Heart right ventricle (tissue), 16 donors: Measurements from ENCODE around the gene TMEM167B. TPM values are rescaled to one million over a fixed set of nuclear protein-coding genes. Genes with fewer than 3 reads are reported as not detected.

Experiments
- ATAC-seq, 8 donors: fragments of 200-7000 bp; cut with Tn5 transposase; one replicate each; pipeline ENCODE4 v1.9.1; 2020; ENCODE audit warnings: mild to moderate bottlenecking in 8 of 8, moderate library complexity in 8 of 8, moderate number of reproducible peaks in 1 of 8
- DNase-seq, 2 donors: peaks; one replicate each; pipeline ENCODE4 v3.0.0-alpha.2; 2020
- H3K27ac ChIP-seq, 10 donors: fragments of 200-600 bp; sonication (generic) in 2 of 10; one replicate each; pipeline versions ENCODE4 v1.5.0 to v1.8.0; 2020 to 2022; ENCODE audit warnings: mild to moderate bottlenecking in 3 of 10
- H3K27me3 ChIP-seq, 7 donors: fragments of 200-600 bp; one replicate each; pipeline ENCODE4 v1.8.0; 2021 to 2022; ENCODE audit warnings: mild to moderate bottlenecking in 2 of 7
- H3K36me3 ChIP-seq, 9 donors: fragments of 200-600 bp; sonication (generic) in 1 of 9; one replicate each; pipeline versions ENCODE4 v1.5.0 to v1.8.0; 2020 to 2022; ENCODE audit warnings: mild to moderate bottlenecking in 2 of 9
- H3K4me1 ChIP-seq, 9 donors: fragments of 200-600 bp; sonication (generic) in 1 of 9; one replicate each; pipeline versions ENCODE4 v1.5.0 to v1.8.0; 2020 to 2022; ENCODE audit warnings: mild to moderate bottlenecking in 4 of 9
- H3K4me3 ChIP-seq, 10 donors: fragments of 200-600 bp; sonication (generic) in 2 of 10; one replicate each; pipeline versions ENCODE4 v1.5.0 to v1.8.0; 2020 to 2022; ENCODE audit warnings: mild to moderate bottlenecking in 7 of 10, moderate library complexity in 2 of 10
- H3K9me3 ChIP-seq, 11 donors: fragments of 200-600 bp in 10 of 11; sonication (generic) in 2 of 11; one replicate each; pipeline versions ENCODE4 v1.5.0 to v1.8.0; 2013 to 2022; ENCODE audit warnings: mild to moderate bottlenecking in 2 of 11, control low read depth in 1 of 11, moderate library complexity in 1 of 11
- WGBS, 2 donors: extraction: QIAGEN DNeasy Blood & Tissue Kit; methylation state at CpG; one replicate each; pipeline ENCODE4 v1.1.7; 2013; ENCODE audit warnings: inconsistent platforms in 1 of 2; 5-methylcytosine and 5-hydroxymethylcytosine counted together
- intact Hi-C, 10 donors: fragments of 100-400 bp; cut with DNase I; formaldehyde crosslinking; loops; one replicate each; pipeline versions ENCODE4 v1.11.1 to v1.14.2; 2022
- polyA plus RNA-seq, 2 donors: library from polyadenylated mRNA; stranded (reverse); fragments of 200-250 nt; gene quantifications; one replicate each; pipeline ENCODE4 v1.2.3, GENCODE V29; 2013
- total RNA-seq, 10 donors: library from RNA; stranded (reverse); fragmentation: NEBNext Ultra II Directional in 3 of 10; extraction: Animal tissue kit (Norgen Biotek cat#: 25700) in 3 of 10; gene quantifications; one replicate each; pipeline versions ENCODE4 v1.2.1 to v1.2.4, GENCODE V29; 2021 to 2023
- TF ChIP-seq, protein P1 (sequence below), 9 donors: fragments of 200-600 bp; sonication (generic) in 2 of 9; IDR thresholded peaks; one replicate each; pipeline versions ENCODE4 v1.5.0 to v1.8.0; 2021 to 2022; ENCODE audit warnings: antibody characterized with exemption in 9 of 9, mild to moderate bottlenecking in 5 of 9, moderate library complexity in 1 of 9
- donor health status: Arrhythmogenic right ventricular cardiomyopathy.
- donor health status: ischemic (EF 13 %, LVEDD 7.1; RV severe dilation, severe dysfunction).
- donor health status: healthy with polysubstance abuse.
- donor health status: DM: no; HTN: yes; CAD: no.
- donor health status: DM: no; HTN: no; CAD: no.
- donor health status: ischemic (EF 25% LVEDD 6.9; RV normal size, moderate dysfunction).
- donor health status: ischemic (EF 25% LVEDD 5.7; RV mildly dilated, moderate dysfunction).
- donor health status: healthy.
- donor health status: DM: yes; HTN: yes; CAD: no.
- donor health status: Ischemic cardiomyopathy.
- donor health status: ischemic (EF 35%, LVEDD 5.7; RV mildly dilated, moderate dysfunction).
- donor health status: nonischemic (EF 11% LVEDD 7.7; RV severe dilation, severe dysfunction).
- donor health status: DM: yes; HTN: yes; CAD: no.
- donor health status: PGD.
- donor health status: ischemic (EF 29% LVEDD 5.4; RV normal size, mild dysfunction).
- donor health status: nonischemic (EF 23%, LVEDD 6.1; RV moderate dilation, normal function).

The TMEM167B gene
- total and polyA plus RNA-seq, 12 donors = 12.0 to 52.9 (median 40.5) TPM

DNA sequence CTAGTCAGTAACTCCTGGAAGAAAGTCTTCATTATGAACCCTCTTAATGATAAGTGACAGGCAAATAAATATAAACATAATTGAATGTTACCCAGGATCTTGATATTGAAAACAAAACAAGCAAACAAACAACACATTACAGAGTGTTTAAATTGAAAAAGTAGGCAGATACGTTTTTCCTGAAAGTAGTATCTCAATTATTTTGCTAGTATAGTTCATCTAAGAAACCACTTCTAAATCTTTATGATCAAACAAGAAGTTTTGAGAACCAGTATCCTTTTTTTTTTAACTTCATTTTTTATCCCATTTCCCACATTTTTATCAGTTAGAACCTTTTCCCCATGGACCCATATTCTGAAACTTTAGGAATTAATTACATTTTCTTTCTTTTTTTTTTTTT, 45.0 kb upstream of the TMEM167B start:
- intact Hi-C loops = loop anchor here in 2 of 10 donors (10.0 kb wide), 2 partner anchors 49 to 59 kb away; partner anchors contain the start of gene TMEM167B (in 1 of the 2)
- no peak for ATAC-seq
- Histone ChIP-seq H3K27me3 (no peaks in the 10 kb centered on the region), H3K4me3 (no peak overlapping the region), H3K4me1 (peaks cover 0 to 8% (median 3%) of the 10 kb centered on the region in 9 donors), H3K36me3 (no peaks in the 10 kb centered on the region), H3K27ac (no peak overlapping the region), H3K9me3 (no peaks in the 10 kb centered on the region)
- TF ChIP-seq, protein P1, sequence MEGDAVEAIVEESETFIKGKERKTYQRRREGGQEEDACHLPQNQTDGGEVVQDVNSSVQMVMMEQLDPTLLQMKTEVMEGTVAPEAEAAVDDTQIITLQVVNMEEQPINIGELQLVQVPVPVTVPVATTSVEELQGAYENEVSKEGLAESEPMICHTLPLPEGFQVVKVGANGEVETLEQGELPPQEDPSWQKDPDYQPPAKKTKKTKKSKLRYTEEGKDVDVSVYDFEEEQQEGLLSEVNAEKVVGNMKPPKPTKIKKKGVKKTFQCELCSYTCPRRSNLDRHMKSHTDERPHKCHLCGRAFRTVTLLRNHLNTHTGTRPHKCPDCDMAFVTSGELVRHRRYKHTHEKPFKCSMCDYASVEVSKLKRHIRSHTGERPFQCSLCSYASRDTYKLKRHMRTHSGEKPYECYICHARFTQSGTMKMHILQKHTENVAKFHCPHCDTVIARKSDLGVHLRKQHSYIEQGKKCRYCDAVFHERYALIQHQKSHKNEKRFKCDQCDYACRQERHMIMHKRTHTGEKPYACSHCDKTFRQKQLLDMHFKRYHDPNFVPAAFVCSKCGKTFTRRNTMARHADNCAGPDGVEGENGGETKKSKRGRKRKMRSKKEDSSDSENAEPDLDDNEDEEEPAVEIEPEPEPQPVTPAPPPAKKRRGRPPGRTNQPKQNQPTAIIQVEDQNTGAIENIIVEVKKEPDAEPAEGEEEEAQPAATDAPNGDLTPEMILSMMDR (IDR thresholded peaks at IDR 0.05) = no peak
- DNase-seq = no peak
- 74 to 83% methylated on average over 1 of the region's 1 CpG for WGBS, 2 donors

DNA sequence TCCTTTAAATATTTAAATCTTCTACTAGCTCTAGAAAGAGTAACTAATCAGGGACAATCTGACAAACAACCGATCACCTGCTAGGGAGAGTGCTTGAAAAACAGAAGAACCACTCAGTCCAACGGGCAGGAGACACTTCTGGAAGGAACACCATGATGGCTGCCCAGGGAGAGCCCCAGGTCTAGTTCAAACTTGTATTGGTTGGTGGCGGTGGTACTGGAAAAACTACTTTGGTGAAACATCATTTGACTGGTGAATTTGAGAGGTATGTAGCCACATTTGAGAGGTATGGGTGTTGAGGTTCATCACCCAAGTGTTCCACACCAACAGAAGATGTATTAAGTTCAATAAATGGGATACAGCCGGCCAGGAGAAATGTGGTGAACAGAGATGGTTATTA, 43.9 kb upstream of the TMEM167B start:
- TF ChIP-seq, protein P1 (IDR thresholded peaks at IDR 0.05) = no peak
- Histone ChIP-seq H3K4me3 (no peak overlapping the region), H3K27ac (no peak overlapping the region), H3K4me1 (peaks cover 0 to 5% (median 0%) of the 10 kb centered on the region in 9 donors), H3K9me3 (no peaks in the 10 kb centered on the region), H3K36me3 (no peaks in the 10 kb centered on the region), H3K27me3 (no peaks in the 10 kb centered on the region)
- intact Hi-C loops = loop anchor here in 2 of 10 donors (10.0 kb wide), 2 partner anchors 48 to 58 kb away; partner anchors contain the start of gene TMEM167B (in 1 of the 2)
- ATAC-seq (no peak), DNase-seq (no peak)
- 79 to 82% methylated on average over 4 of the region's 4 CpGs for WGBS, 2 donors

DNA sequence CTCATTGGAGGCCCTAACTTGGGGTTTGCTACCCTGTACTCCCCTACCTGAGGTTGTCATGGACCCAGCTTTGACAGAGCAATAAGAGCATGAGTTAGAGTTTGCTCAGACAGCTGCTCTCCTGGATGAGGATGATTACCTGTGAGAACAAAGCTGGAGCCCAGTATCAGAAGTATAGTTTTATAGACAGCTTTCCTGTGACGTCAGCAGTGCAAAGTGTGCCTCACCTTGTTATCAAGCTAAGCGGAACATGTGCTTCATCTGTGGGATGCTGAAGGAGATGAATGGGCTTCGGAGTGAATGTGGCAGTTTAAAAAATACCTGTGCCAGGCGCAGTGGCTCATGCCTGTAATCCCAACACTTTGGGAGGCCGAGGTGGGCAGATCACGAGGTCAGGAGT, 43.2 kb upstream of the TMEM167B start:
- no peaks in the 10 kb centered on the region for H3K9me3 ChIP-seq
- no peak overlapping the region for H3K27ac ChIP-seq
- no peaks in the 10 kb centered on the region for H3K36me3 ChIP-seq
- H3K4me1 ChIP-seq = peaks cover 0 to 4% (median 0%) of the 10 kb centered on the region in 9 donors
- no peaks in the 10 kb centered on the region for H3K27me3 ChIP-seq
- TF ChIP-seq, protein P1 (IDR thresholded peaks at IDR 0.05) = no peak
- intact Hi-C loops = loop anchor here in 2 of 10 donors (10.0 kb wide), 2 partner anchors 47 to 57 kb away; partner anchors contain the start of gene TMEM167B (in 1 of the 2)
- H3K4me3 ChIP-seq = no peak overlapping the region
- DNase-seq = no peak
- ATAC-seq = no peak
- WGBS, 2 donors = 71 to 80% methylated on average over 6 of the region's 6 CpGs

DNA sequence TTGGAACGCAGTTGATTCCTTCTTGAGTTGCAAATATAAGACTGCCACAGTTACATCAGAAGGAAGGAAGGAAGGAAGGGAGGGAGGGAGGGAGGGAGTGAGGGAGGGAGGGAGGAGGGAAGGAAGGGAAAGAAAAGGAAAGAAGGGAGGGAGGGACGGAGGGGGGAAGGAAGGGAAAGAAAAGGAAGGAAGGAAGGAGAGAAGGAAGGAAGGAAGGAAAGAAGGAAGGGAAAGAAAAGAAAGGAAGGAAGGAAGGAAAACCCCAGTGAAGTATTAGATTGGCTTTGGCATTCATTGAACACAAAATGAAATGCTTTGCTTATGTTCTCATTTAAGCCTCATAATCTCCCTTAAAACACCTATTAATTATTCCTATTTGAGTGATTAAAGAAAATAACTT, 42.2 kb upstream of the TMEM167B start:
- no peak overlapping the region for H3K4me3 ChIP-seq
- no peak for ATAC-seq

More for the DNA sequence above, 42.2 kb upstream of the TMEM167B start:
- H3K27ac ChIP-seq = no peak overlapping the region
- no peaks in the 10 kb centered on the region for H3K36me3 ChIP-seq
- TF ChIP-seq, protein P1 (IDR thresholded peaks at IDR 0.05) = no peak
- DNase-seq = no peak
- intact Hi-C loops = loop anchor here in 2 of 10 donors (10.0 kb wide), 2 partner anchors 46 to 56 kb away; partner anchors contain the start of gene TMEM167B (in 1 of the 2)
- 16 to 31% methylated on average over 2 of the region's 2 CpGs for whole genome bisulfite sequencing, 2 donors
- no peaks in the 10 kb centered on the region for H3K9me3 ChIP-seq
- no peaks in the 10 kb centered on the region for H3K27me3 ChIP-seq
- no peaks in the 10 kb centered on the region for H3K4me1 ChIP-seq
